ENCODE data around the gene GLG1. TPM values are rescaled to one million over a fixed set of nuclear protein-coding genes. Genes with fewer than 3 reads are reported as not detected.
A peak's percentile ranks its signal among the peaks of the same experiment; 100 is the strongest.
"Not testable (repeated sequence)": the region's sequence is repeated elsewhere in the genome, so short reads cannot be mapped to it uniquely, and the experiment has no call there.

The GLG1 gene
- total RNA-seq: 100 to 1,000 TPM; 184 to 225 (median 188) TPM
- 128 TPM for total RNA-seq (2013)

- H3K4me1 ChIP-seq (ENCODE audit: control insufficient read depth, insufficient read depth, low read length): peaks cover 31% of the 10 kb centered on the region
Observed at GRCh38 chr16:74606521-74607309, at the start of gene GLG1. GLG1 (minus strand) TSS chr16:74607114; CDS start chr16:74607094, 20 bp downstream.

GRCh38 chr16:74654536-74655050 is 47.7 kb upstream of the GLG1 start:
- Mint-ChIP-seq H3K27me3 (ENCODE audit: low read depth in 2 of 2) (no peaks in the 10 kb centered on the region), H3K9me3 (no peaks in the 10 kb centered on the region), H3K4me3 (no peak overlapping the region), H3K36me3 (peaks cover 11% of the 10 kb centered on the region), H3K27ac (peak overlapping the region; percentile 9 to 72), H3K4me1 (peaks cover 48 to 55% of the 10 kb centered on the region in 2 donors)
- 92% methylated on average over 3 of the region's 3 CpGs for WGBS (ENCODE audit: insufficient coverage)
- peaks cover 17% of the 10 kb centered on the region for H3K4me1 ChIP-seq (ENCODE audit: control insufficient read depth, insufficient read depth, low read length)
- H3K9me3 ChIP-seq (ENCODE audit: control insufficient read depth, insufficient read depth, low read length): no peaks in the 10 kb centered on the region
- DNase-seq (no peak), ATAC-seq (no peak)
- peaks cover 51% of the 10 kb centered on the region for H3K36me3 ChIP-seq (ENCODE audit: control insufficient read depth, insufficient read depth, low read length)
- intact Hi-C loops (cut with micrococcal nuclease): no loop called here
- H3K27ac ChIP-seq (ENCODE audit: low read length): no peak overlapping the region
- H3K27me3 ChIP-seq (ENCODE audit: control insufficient read depth, insufficient read depth, low read length): no peaks in the 10 kb centered on the region
- no peak overlapping the region for H3K4me3 ChIP-seq (ENCODE audit: low read length)
- TF ChIP-seq CTCF (IDR thresholded peaks at IDR 0.05): no peak

More at GRCh38 chr16:74606521-74607309, at the start of gene GLG1:
- under 1% methylated on average over 77 of the region's 77 CpGs for WGBS (ENCODE audit: insufficient coverage)
- no peaks in the 10 kb centered on the region for H3K27me3 Mint-ChIP-seq (ENCODE audit: low read depth in 2 of 2)
- intact Hi-C loops (cut with micrococcal nuclease): loop anchor here (1.0 kb wide), 1 partner anchor 42 kb away; no protein-coding TSS in a partner anchor
- H3K9me3 ChIP-seq (ENCODE audit: control insufficient read depth, insufficient read depth, low read length): no peaks in the 10 kb centered on the region
- H3K4me1 Mint-ChIP-seq: peaks cover 40 to 48% of the 10 kb centered on the region in 2 donors
- H3K27me3 ChIP-seq (ENCODE audit: control insufficient read depth, insufficient read depth, low read length): no peaks in the 10 kb centered on the region
- no peak for TF ChIP-seq CTCF (IDR thresholded peaks at IDR 0.05)
- peak; percentile 93 to 96 for DNase-seq
- H3K9me3 Mint-ChIP-seq: no peaks in the 10 kb centered on the region
- H3K36me3 Mint-ChIP-seq: no peaks in the 10 kb centered on the region
- ATAC-seq: peak; percentile 95 to 99 (median 96)
- no peaks in the 10 kb centered on the region for H3K36me3 ChIP-seq (ENCODE audit: control insufficient read depth, insufficient read depth, low read length)
- H3K27ac Mint-ChIP-seq: peak within 1 kb of the TSS; percentile 94 to 95
- H3K4me3 Mint-ChIP-seq: peak within 1 kb of the TSS; percentile 95
- peak within 1 kb of the TSS; percentile 95 for H3K27ac ChIP-seq (ENCODE audit: low read length)
- H3K4me3 ChIP-seq (ENCODE audit: low read length): peak within 1 kb of the TSS; percentile 99

- H3K36me3 ChIP-seq (ENCODE audit: control insufficient read depth, insufficient read depth, low read length): peaks cover 52% of the 10 kb centered on the region
- H3K36me3 Mint-ChIP-seq: not testable (repeated sequence)
Observed at GRCh38 chr16:74652883-74653282, 46.0 kb upstream of the GLG1 start.

GRCh38 chr16:74652249-74652648 is 45.3 kb upstream of the GLG1 start:
- H3K4me1 Mint-ChIP-seq: peaks cover 29 to 39% of the 10 kb centered on the region in 2 donors
- Histone ChIP-seq H3K9me3 (ENCODE audit: control insufficient read depth, insufficient read depth, low read length) (no peaks in the 10 kb centered on the region), H3K4me3 (ENCODE audit: low read length) (no peak overlapping the region), H3K4me1 (ENCODE audit: control insufficient read depth, insufficient read depth, low read length) (no peaks in the 10 kb centered on the region), H3K27ac (ENCODE audit: low read length) (no peak overlapping the region), H3K27me3 (ENCODE audit: control insufficient read depth, insufficient read depth, low read length) (no peaks in the 10 kb centered on the region), H3K36me3 (ENCODE audit: control insufficient read depth, insufficient read depth, low read length) (peaks cover 48% of the 10 kb centered on the region)
- 100% methylated on average over 1 of the region's 1 CpG for WGBS (ENCODE audit: insufficient coverage)
- DNase-seq (no peak), ATAC-seq (no peak)
- peaks cover 7% of the 10 kb centered on the region for H3K36me3 Mint-ChIP-seq
- no peaks in the 10 kb centered on the region for H3K27me3 Mint-ChIP-seq (ENCODE audit: low read depth in 2 of 2)
- no peak overlapping the region for H3K4me3 Mint-ChIP-seq
- no peaks in the 10 kb centered on the region for H3K9me3 Mint-ChIP-seq
- TF ChIP-seq CTCF (IDR thresholded peaks at IDR 0.05): no peak
- intact Hi-C loops (cut with micrococcal nuclease): no loop called here
- H3K27ac Mint-ChIP-seq: peak overlapping the region; percentile 36 to 65

More at GRCh38 chr16:74652883-74653282, 46.0 kb upstream of the GLG1 start:
- H3K9me3 ChIP-seq (ENCODE audit: control insufficient read depth, insufficient read depth, low read length); intact Hi-C loops (cut with micrococcal nuclease); H3K27me3 Mint-ChIP-seq (ENCODE audit: low read depth in 2 of 2); H3K9me3 Mint-ChIP-seq; ATAC-seq; H3K27me3 ChIP-seq (ENCODE audit: control insufficient read depth, insufficient read depth, low read length); DNase-seq; H3K27ac ChIP-seq (ENCODE audit: low read length); H3K4me3 Mint-ChIP-seq; H3K4me3 ChIP-seq (ENCODE audit: low read length); H3K4me1 ChIP-seq (ENCODE audit: control insufficient read depth, insufficient read depth, low read length): not testable (repeated sequence)
- peaks cover 33 to 42% of the 10 kb centered on the region in 2 donors for H3K4me1 Mint-ChIP-seq
- H3K27ac Mint-ChIP-seq: peak overlapping the region; percentile 23 to 36
- WGBS (ENCODE audit: insufficient coverage): 100% methylated on average over 1 of the region's 2 CpGs

Measured in natural killer cell (primary cell).